ENCODE measurements around the gene PYM1. TPM values are rescaled to one million over a fixed set of nuclear protein-coding genes. Genes with fewer than 3 reads are reported as not detected.

Gene PYM1
- total RNA-seq, 4 donors from 2014 or later: 8.2 to 26.8 (median 21.9) TPM

DNA sequence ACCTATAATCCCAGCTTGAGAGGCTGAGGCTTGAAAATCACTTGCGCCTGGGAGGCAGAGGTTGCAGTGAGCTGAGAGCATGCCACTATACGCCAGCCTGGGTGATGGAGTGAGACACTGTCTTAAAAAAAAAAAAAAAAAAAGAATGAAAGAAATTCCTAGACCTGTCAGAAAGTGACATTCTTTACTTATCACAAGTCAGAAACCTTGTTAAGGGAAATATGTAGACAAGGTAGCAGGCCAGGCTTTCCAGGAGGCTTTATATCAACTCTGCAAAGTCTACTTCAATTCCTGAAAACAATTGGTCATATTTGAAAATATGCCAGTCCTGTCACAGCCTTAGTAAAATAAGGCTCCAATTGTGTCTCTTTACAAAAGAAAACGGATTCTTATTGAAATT lies 65.8 kb downstream of the PYM1 start:
- intact Hi-C loops (cut with DNase I; ENCODE audit: low total_unique reads): no loop called here
- Histone ChIP-seq H3K27ac (no peak overlapping the region), H3K9me3 (peaks cover 0 to 9% of the 10 kb centered on the region in 2 donors), H3K27me3 (no peaks in the 10 kb centered on the region), H3K36me3 (no peaks in the 10 kb centered on the region), H3K4me3 (no peak overlapping the region), H3K4me1 (no peaks in the 10 kb centered on the region)
- DNase-seq: no peak
- TF ChIP-seq CTCF (IDR thresholded peaks at IDR 0.05) (no peak), POLR2A (IDR thresholded peaks at IDR 0.05) (no peak)

- no peak for DNase-seq
- Histone ChIP-seq H3K27ac (no peak overlapping the region), H3K4me1 (no peaks in the 10 kb centered on the region), H3K36me3 (no peaks in the 10 kb centered on the region), H3K4me3 (no peak overlapping the region), H3K27me3 (no peaks in the 10 kb centered on the region), H3K9me3 (peaks cover 0 to 9% of the 10 kb centered on the region in 2 donors)
- no peak for TF ChIP-seq POLR2A (IDR thresholded peaks at IDR 0.05)
- no peak for TF ChIP-seq CTCF (IDR thresholded peaks at IDR 0.05)
- intact Hi-C loops (cut with DNase I; ENCODE audit: low total_unique reads): no loop called here
These were observed 66.3 kb downstream of the PYM1 start for GRCh38 chr12:55861396-55861795.

DNA sequence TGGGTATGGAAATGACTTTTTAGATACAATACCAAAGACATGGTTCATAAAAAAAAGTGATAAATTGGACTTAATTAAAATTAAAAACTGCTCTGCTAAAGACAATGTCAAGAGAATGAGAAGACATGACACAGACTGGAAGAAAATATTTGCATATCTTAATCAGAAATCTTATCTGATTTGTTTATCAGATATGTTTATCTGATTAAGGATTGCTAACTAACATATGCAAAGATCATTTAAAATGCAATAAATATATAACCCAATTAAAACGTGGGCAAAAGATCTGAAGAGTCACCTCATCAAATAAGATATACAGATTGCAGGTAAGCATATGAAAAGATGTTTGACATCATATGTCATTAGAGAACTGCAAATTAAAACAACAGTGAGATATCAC lies 75.0 kb downstream of the PYM1 start:
- no peaks in the 10 kb centered on the region for H3K27me3 ChIP-seq
- TF ChIP-seq POLR2A (IDR thresholded peaks at IDR 0.05) (no peak), CTCF (IDR thresholded peaks at IDR 0.05) (no peak)
- intact Hi-C loops (cut with DNase I; ENCODE audit: low total_unique reads): no loop called here
- no peak overlapping the region for H3K4me3 ChIP-seq
- no peaks in the 10 kb centered on the region for H3K4me1 ChIP-seq
- DNase-seq: no peak
- H3K36me3 ChIP-seq: no peaks in the 10 kb centered on the region
- no peaks in the 10 kb centered on the region for H3K9me3 ChIP-seq
- no peak overlapping the region for H3K27ac ChIP-seq

Other genes starting within 250 kb of the PYM1 start
- 100 to 1,000 TPM in 1 of 4 donors, 10 to 100 TPM in 2, 1 to 10 TPM in 1; 6.8 to 167 (median 29.4) TPM for gene ITGA7, start 220.0 kb downstream of the PYM1 start, total RNA-seq
- gene BLOC1S1, start 211.8 kb downstream of the PYM1 start, total RNA-seq: 100 to 1,000 TPM in 3 of 4 donors, 10 to 100 TPM in 1; 53.6 to 238 (median 140) TPM
- 10 to 100 TPM in 2 of 4 donors, 1 to 10 TPM in 2; 4.1 to 16.8 (median 9.7) TPM for gene RDH5, start 207.5 kb downstream of the PYM1 start, total RNA-seq
- gene CD63, start 198.9 kb downstream of the PYM1 start, total RNA-seq: 100 to 1,000 TPM; 417 to 911 (median 637) TPM
- 10 to 100 TPM in 1 of 4 donors, 1 to 10 TPM in 2, under 1 TPM in 1; 0.77 to 17.1 (median 5.0) TPM for gene GDF11, start 184.8 kb downstream of the PYM1 start, total RNA-seq
- gene SARNP, start 110.2 kb downstream of the PYM1 start, total RNA-seq: 100 to 1,000 TPM in 1 of 4 donors, 10 to 100 TPM in 3; 45.9 to 106 (median 66.6) TPM
- gene ORMDL2, start 109.9 kb downstream of the PYM1 start, total RNA-seq: 10 to 100 TPM in 1 of 4 donors, 1 to 10 TPM in 3; 1.3 to 38.6 (median 7.5) TPM
- 100 to 1,000 TPM in 1 of 4 donors, 10 to 100 TPM in 2, 1 to 10 TPM in 1; 4.1 to 100 (median 40.2) TPM for gene DNAJC14, start 98.3 kb downstream of the PYM1 start, total RNA-seq
- 10 to 100 TPM in 2 of 4 donors, 1 to 10 TPM in 2; 5.6 to 36.6 (median 11.4) TPM for gene MMP19, start 85.0 kb downstream of the PYM1 start, total RNA-seq
- 100 to 1,000 TPM in 1 of 4 donors, 10 to 100 TPM in 3; 24.0 to 183 (median 55.1) TPM for gene DGKA, start 3.3 kb upstream of the PYM1 start, total RNA-seq
- gene PMEL, start 38.1 kb upstream of the PYM1 start, total RNA-seq: 1 to 10 TPM in 2 of 4 donors, under 1 TPM in 1, not detected in 1; 0.26 to 3.6 (median 2.9) TPM
- 10 to 100 TPM; 19.0 to 35.6 (median 28.7) TPM for gene CDK2, start 38.9 kb upstream of the PYM1 start, total RNA-seq
- gene RAB5B, start 46.2 kb upstream of the PYM1 start, total RNA-seq: 100 to 1,000 TPM in 1 of 4 donors, 10 to 100 TPM in 3; 49.4 to 128 (median 67.2) TPM
- 10 to 100 TPM in 3 of 4 donors, 1 to 10 TPM in 1; 5.1 to 35.5 (median 26.7) TPM for gene SUOX, start 69.4 kb upstream of the PYM1 start, total RNA-seq
- 10 to 100 TPM in 1 of 4 donors, 1 to 10 TPM in 2, not detected in 1; 4.4 to 19.4 (median 5.6) TPM for gene IKZF4, start 93.1 kb upstream of the PYM1 start, total RNA-seq
- gene RPS26, start 114.0 kb upstream of the PYM1 start, total RNA-seq: 1,000 to 10,000 TPM in 1 of 4 donors, 100 to 1,000 TPM in 1, 10 to 100 TPM in 2; 35.4 to 1,129 (median 240) TPM
- gene ERBB3, start 152.3 kb upstream of the PYM1 start, total RNA-seq: 10 to 100 TPM in 1 of 4 donors, 1 to 10 TPM in 2, under 1 TPM in 1; 0.77 to 29.0 (median 6.5) TPM
- gene PA2G4, start 176.7 kb upstream of the PYM1 start, total RNA-seq: 100 to 1,000 TPM in 1 of 4 donors, 10 to 100 TPM in 3; 64.4 to 120 (median 81.0) TPM
- 1,000 to 10,000 TPM; 1,022 to 4,789 (median 2,600) TPM for gene RPL41, start 188.7 kb upstream of the PYM1 start, total RNA-seq
- gene ZC3H10, start 190.4 kb upstream of the PYM1 start, total RNA-seq: 1 to 10 TPM; 1.3 to 9.8 (median 4.2) TPM
- gene ESYT1, start 200.4 kb upstream of the PYM1 start, total RNA-seq: 100 to 1,000 TPM in 3 of 4 donors, 10 to 100 TPM in 1; 98.4 to 203 (median 134) TPM
- 10 to 100 TPM in 3 of 4 donors, 1 to 10 TPM in 1; 6.7 to 57.5 (median 27.0) TPM for gene MYL6B, start 224.7 kb upstream of the PYM1 start, total RNA-seq
- gene MYL6, start 230.5 kb upstream of the PYM1 start, total RNA-seq: 1,000 to 10,000 TPM; 1,103 to 4,858 (median 2,577) TPM